OCI-LY7 (cell line): ENCODE results near the gene LDLRAD4. TPM values are rescaled to one million over a fixed set of nuclear protein-coding genes. Genes with fewer than 3 reads are reported as not detected.

Experiments
- BruUV-seq: library from RNA; stranded (reverse); fragments of 400-500 nt; replicated peaks from 2 replicates; lab custom pipeline; 2021; lab: Mats Ljungman, UMichigan
- CTCF ChIA-PET: fragments of 300-600 bp; sonication (Branson Sonifier 250); formaldehyde crosslinking; loops from one replicate; lab custom pipeline; 2022; ENCODE audit warnings: antibody characterized with exemption; ENCODE audit not compliant: unreplicated experiment; lab: Charles Lee
- POLR2A ChIA-PET: fragments of 300-600 bp; sonication (Branson Sonifier 250); formaldehyde crosslinking; loops from one replicate; lab custom pipeline; 2022; ENCODE audit warnings: antibody characterized with exemption; lab: Charles Lee
- DNase-seq: peaks from one replicate; pipeline ENCODE4 v3.0.0-alpha.2; 2015; ENCODE audit warnings: low spot score
- H2AFZ ChIP-seq: fragments of 200-600 bp; sonication (generic), shearing (Covaris generic); 2 replicates; pipeline ENCODE4 v1.6.1; 2014; ENCODE audit warnings: mild to moderate bottlenecking, antibody characterized with exemption, low read length, moderate library complexity
- H3K27ac ChIP-seq: fragments of 200-600 bp; sonication (generic); 2 replicates; pipeline ENCODE4 v1.5.1; 2014; ENCODE audit warnings: mixed run types, low read depth, mild to moderate bottlenecking, moderate library complexity, low read length, inconsistent platforms; ENCODE audit not compliant: poor library complexity, severe bottlenecking
- H3K36me3 ChIP-seq: fragments of 200-600 bp; sonication (generic); 2 replicates; pipeline ENCODE4 v1.6.1; 2014; ENCODE audit warnings: mild to moderate bottlenecking, antibody characterized with exemption, low read length, moderate library complexity, mixed read lengths; ENCODE audit not compliant: insufficient read depth
- H3K4me1 ChIP-seq: fragments of 200-600 bp; sonication (generic); 2 replicates; pipeline ENCODE4 v1.5.1; 2014; ENCODE audit warnings: mild to moderate bottlenecking, low read length; ENCODE audit not compliant: insufficient read depth, poor library complexity, severe bottlenecking
- H3K4me2 ChIP-seq: fragments of 200-600 bp; sonication (generic); 2 replicates; pipeline ENCODE4 v1.6.1; 2014; ENCODE audit warnings: mild to moderate bottlenecking, low read length
- H3K4me3 ChIP-seq: fragments of 200-600 bp; sonication (generic); 2 replicates; pipeline ENCODE4 v1.5.1; 2014; ENCODE audit warnings: mild to moderate bottlenecking, low read depth, low read length; ENCODE audit not compliant: poor library complexity, severe bottlenecking
- H3K79me2 ChIP-seq: fragments of 200-600 bp; sonication (generic); 2 replicates; pipeline ENCODE4 v1.6.1; 2016; ENCODE audit warnings: low read depth, mild to moderate bottlenecking, low read length, moderate library complexity, mixed read lengths; ENCODE audit not compliant: insufficient read depth
- H3K9me2 ChIP-seq: fragments of 200-600 bp; sonication (generic); 2 replicates; pipeline ENCODE4 v1.6.1; 2016; ENCODE audit warnings: mild to moderate bottlenecking, low read length, mixed read lengths; ENCODE audit not compliant: insufficient read depth
- H3K9me3 ChIP-seq: fragments of 200-600 bp; sonication (generic); 2 replicates; pipeline ENCODE4 v1.6.1; 2014; ENCODE audit warnings: mild to moderate bottlenecking, mixed run types, low read length, mixed read lengths
- H4K20me1 ChIP-seq: fragments of 200-600 bp; sonication (generic); 2 replicates; pipeline ENCODE4 v1.6.1; 2014; ENCODE audit warnings: mild to moderate bottlenecking, antibody characterized with exemption, low read length, moderate library complexity, mixed read lengths; ENCODE audit not compliant: insufficient read depth
- EZH2phosphoT487 ChIP-seq: fragments of 200-600 bp; sonication (generic); IDR thresholded peaks from 2 replicates; pipeline ENCODE4 v1.6.1; 2018; ENCODE audit warnings: low read depth, borderline replicate concordance, mild to moderate bottlenecking, mixed run types, antibody characterized with exemption, low read length, moderate library complexity, mixed read lengths
- intact Hi-C: fragments of 100-400 bp; cut with micrococcal nuclease; formaldehyde crosslinking; loops from one replicate; pipeline ENCODE4 v1.10.0; 2022; ENCODE audit not compliant: unreplicated experiment
- total RNA-seq, 2 experiments: library from RNA; depleted of rRNA in 1 of 2; stranded (reverse); fragments of >200 nt in 1 of 2; shearing (Covaris generic) in 1 of 2; gene quantifications; 2 replicates each; pipeline ENCODE4 v1.2.3, GENCODE V29; 2014 to 2022
- TF ChIP-seq, protein P1 (sequence below): fragments of 200-600 bp; sonication (generic); conservative IDR thresholded peaks from 2 replicates; pipeline ENCODE4 v1.5.1; 2014; ENCODE audit warnings: mild to moderate bottlenecking, antibody characterized with exemption, low read length, moderate library complexity, mixed read lengths

LDLRAD4 gene
- total RNA-seq, 2 experiments from 2014 or later, result 26.2 to 43.8 TPM

DNA sequence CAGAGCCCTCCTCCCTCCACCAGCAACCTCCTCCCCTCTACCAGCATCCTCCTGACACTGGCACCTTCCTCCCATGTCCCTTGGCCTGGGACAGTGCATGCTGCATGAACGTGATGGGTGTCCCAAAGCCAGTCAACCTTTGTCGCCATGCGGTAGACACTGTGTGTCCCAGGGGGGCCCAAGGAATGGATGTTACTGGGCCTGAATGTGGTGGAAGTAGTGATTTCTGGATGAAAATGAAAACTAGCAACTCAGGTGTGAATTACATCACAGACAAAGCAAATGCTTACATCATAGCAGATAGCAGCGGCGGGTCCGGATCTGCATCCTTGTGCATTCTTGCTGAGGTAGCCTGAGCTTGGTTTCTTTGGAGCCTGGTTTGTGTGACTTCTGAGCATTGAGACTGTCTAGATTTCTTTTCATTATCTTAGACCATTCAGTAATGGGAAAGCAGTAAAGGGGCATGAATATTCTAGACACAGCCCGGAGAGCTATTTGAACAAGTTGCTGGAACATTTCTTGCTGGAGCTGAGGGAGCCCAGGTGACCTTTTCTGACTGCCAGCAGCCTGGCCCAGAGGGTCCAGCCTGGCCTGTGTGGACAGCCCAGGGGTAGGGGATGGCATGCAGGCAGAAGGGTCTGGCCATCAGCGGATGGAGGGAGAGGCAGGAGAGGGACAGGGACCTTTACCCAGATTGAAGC, 407.4 kb downstream of the LDLRAD4 start:
- ChIA-PET CTCF (no interaction called here), POLR2A (no interaction called here)
- intact Hi-C loops, result no loop called here
- no TSS peak for BruUV-seq
- Histone ChIP-seq H3K4me1 (peaks cover 13% of the 10 kb centered on the region), H3K79me2 (no peaks in the 10 kb centered on the region; the same call in 1 of the 2 replicates), H3K9me2 (no peaks in the 10 kb centered on the region), H3K27ac (no peak overlapping the region), H3K36me3 (peaks cover 39% of the 10 kb centered on the region), H2AFZ (no peak overlapping the region), H4K20me1 (no peaks in the 10 kb centered on the region), H3K9me3 (no peaks in the 10 kb centered on the region), H3K4me3 (no peak overlapping the region), H3K4me2 (no peak overlapping the region)
- no peak for DNase-seq
- TF ChIP-seq EZH2phosphoT487, result no peak
- TF ChIP-seq, protein P1, sequence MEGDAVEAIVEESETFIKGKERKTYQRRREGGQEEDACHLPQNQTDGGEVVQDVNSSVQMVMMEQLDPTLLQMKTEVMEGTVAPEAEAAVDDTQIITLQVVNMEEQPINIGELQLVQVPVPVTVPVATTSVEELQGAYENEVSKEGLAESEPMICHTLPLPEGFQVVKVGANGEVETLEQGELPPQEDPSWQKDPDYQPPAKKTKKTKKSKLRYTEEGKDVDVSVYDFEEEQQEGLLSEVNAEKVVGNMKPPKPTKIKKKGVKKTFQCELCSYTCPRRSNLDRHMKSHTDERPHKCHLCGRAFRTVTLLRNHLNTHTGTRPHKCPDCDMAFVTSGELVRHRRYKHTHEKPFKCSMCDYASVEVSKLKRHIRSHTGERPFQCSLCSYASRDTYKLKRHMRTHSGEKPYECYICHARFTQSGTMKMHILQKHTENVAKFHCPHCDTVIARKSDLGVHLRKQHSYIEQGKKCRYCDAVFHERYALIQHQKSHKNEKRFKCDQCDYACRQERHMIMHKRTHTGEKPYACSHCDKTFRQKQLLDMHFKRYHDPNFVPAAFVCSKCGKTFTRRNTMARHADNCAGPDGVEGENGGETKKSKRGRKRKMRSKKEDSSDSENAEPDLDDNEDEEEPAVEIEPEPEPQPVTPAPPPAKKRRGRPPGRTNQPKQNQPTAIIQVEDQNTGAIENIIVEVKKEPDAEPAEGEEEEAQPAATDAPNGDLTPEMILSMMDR, result no peak

- no peak for DNase-seq
- H3K9me2 ChIP-seq, result no peaks in the 10 kb centered on the region
- no peak overlapping the region for H3K27ac ChIP-seq
- no peak overlapping the region for H2AFZ ChIP-seq
- peaks cover 13% of the 10 kb centered on the region for H3K4me1 ChIP-seq
- peaks cover 44% of the 10 kb centered on the region for H3K36me3 ChIP-seq
- ChIA-PET POLR2A (no interaction called here), CTCF (no interaction called here)
- H3K79me2 ChIP-seq, result no peaks in the 10 kb centered on the region; the same call in 1 of the 2 replicates
- no peaks in the 10 kb centered on the region for H3K9me3 ChIP-seq
- TF ChIP-seq, protein P1, result no peak
- TF ChIP-seq EZH2phosphoT487, result no peak
- H4K20me1 ChIP-seq, result no peaks in the 10 kb centered on the region
- BruUV-seq, result no TSS peak
- no peak overlapping the region for H3K4me3 ChIP-seq
- intact Hi-C loops, result no loop called here
- no peak overlapping the region for H3K4me2 ChIP-seq
These were observed 408.0 kb downstream of the LDLRAD4 start for GRCh38 chr18:13626544-13626908.

GRCh38 chr18:13627639-13628038, 409.1 kb downstream of the LDLRAD4 start:
- H3K4me3 ChIP-seq, result no peak overlapping the region
- H4K20me1 ChIP-seq, result no peaks in the 10 kb centered on the region
- POLR2A ChIA-PET, result no interaction called here
- intact Hi-C loops, result no loop called here
- H3K79me2 ChIP-seq, result no peaks in the 10 kb centered on the region; the same call in 1 of the 2 replicates
- no peaks in the 10 kb centered on the region for H3K9me2 ChIP-seq
- peaks cover 48% of the 10 kb centered on the region for H3K36me3 ChIP-seq
- CTCF ChIA-PET, result no interaction called here
- DNase-seq, result no peak
- no peak overlapping the region for H2AFZ ChIP-seq
- H3K4me1 ChIP-seq, result peaks cover 13% of the 10 kb centered on the region
- no TSS peak for BruUV-seq
- no peak for TF ChIP-seq EZH2phosphoT487
- no peak overlapping the region for H3K4me2 ChIP-seq
- peaks cover 8% of the 10 kb centered on the region; the same call in 1 of the 2 replicates for H3K9me3 ChIP-seq
- no peak overlapping the region for H3K27ac ChIP-seq
